ENCODE data around the gene HDHD3. TPM values are rescaled to one million over a fixed set of nuclear protein-coding genes. Genes with fewer than 3 reads are reported as not detected.

HDHD3 gene
- total RNA-seq, result 10 to 100 TPM; 17.0 to 31.3 (median 25.1) TPM

GRCh38 chr9:113376634-113377567 is at the start of gene HDHD3:
Gene HDHD3 (minus strand): TSS chr9:113376986. CDS start chr9:113374354, 2,632 bp downstream.
- 0 to 2% methylated on average over 5 to 25 of the region's 74 CpGs for WGBS, 2 donors (ENCODE audit: low coverage in 1 of 2)

GRCh38 chr9:113425072-113425471 is 48.3 kb upstream of the HDHD3 start:
- H3K27ac ChIP-seq, result no peak overlapping the region
- H3K27me3 ChIP-seq, result no peaks in the 10 kb centered on the region
- no peak for ATAC-seq
- WGBS, 2 donors (ENCODE audit: low coverage in 1 of 2), result 22 to 31% methylated on average over 2 of the region's 2 CpGs
- no peaks in the 10 kb centered on the region for H3K9me3 ChIP-seq
- TF ChIP-seq CTCF (IDR thresholded peaks at IDR 0.05), result no peak
- no peaks in the 10 kb centered on the region for H3K4me1 ChIP-seq
- H3K4me3 ChIP-seq, result no peak overlapping the region
- no peaks in the 10 kb centered on the region for H3K36me3 ChIP-seq

More at GRCh38 chr9:113376634-113377567, at the start of gene HDHD3:
- TF ChIP-seq POLR2AphosphoS5 (IDR thresholded peaks at IDR 0.05) (peak; percentile 69), POLR2A (IDR thresholded peaks at IDR 0.05) (peak; percentile 56 to 61), CTCF (IDR thresholded peaks at IDR 0.05) (peak in 1 of 4 experiments; percentile 13), EP300 (IDR thresholded peaks at IDR 0.05) (no peak)
- Histone ChIP-seq H3K36me3 (peaks cover 0 to 31% of the 10 kb centered on the region in 2 donors), H3K27ac (peak within 1 kb of the TSS; percentile 50 to 88 (median 84)), H3K27me3 (no peaks in the 10 kb centered on the region), H3K4me1 (peaks cover 0 to 22% (median 4%) of the 10 kb centered on the region in 3 donors), H3K4me3 (peak within 1 kb of the TSS; percentile 71 to 81), H3K9me3 (no peaks in the 10 kb centered on the region)
- peak; percentile 96 for ATAC-seq

- no peaks in the 10 kb centered on the region for H3K9me3 ChIP-seq
- H3K4me3 ChIP-seq, result no peak overlapping the region
- no peak overlapping the region for H3K27ac ChIP-seq
- no peak for ATAC-seq
- WGBS, 2 donors (ENCODE audit: low coverage in 1 of 2), result 50 to 87% methylated on average over 3 of the region's 3 CpGs
- H3K4me1 ChIP-seq, result no peaks in the 10 kb centered on the region
- H3K27me3 ChIP-seq, result no peaks in the 10 kb centered on the region
- TF ChIP-seq CTCF (IDR thresholded peaks at IDR 0.05), result no peak
- TF ChIP-seq POLR2AphosphoS5 (IDR thresholded peaks at IDR 0.05), result no peak
- TF ChIP-seq EP300 (IDR thresholded peaks at IDR 0.05), result no peak
- TF ChIP-seq POLR2A (IDR thresholded peaks at IDR 0.05), result no peak
- H3K36me3 ChIP-seq, result no peaks in the 10 kb centered on the region
Measured at GRCh38 chr9:113421726-113422125, 44.9 kb upstream of the HDHD3 start.

GRCh38 chr9:113417370-113417769 is 40.6 kb upstream of the HDHD3 start:
- 74 to 94% methylated on average over 2 to 3 of the region's 4 CpGs for WGBS, 2 donors (ENCODE audit: low coverage in 1 of 2)
- Histone ChIP-seq H3K4me3 (no peak overlapping the region), H3K27ac (no peak overlapping the region), H3K4me1 (no peaks in the 10 kb centered on the region), H3K36me3 (no peaks in the 10 kb centered on the region), H3K27me3 (no peaks in the 10 kb centered on the region), H3K9me3 (no peaks in the 10 kb centered on the region)
- TF ChIP-seq POLR2A (IDR thresholded peaks at IDR 0.05) (no peak), CTCF (IDR thresholded peaks at IDR 0.05) (no peak), POLR2AphosphoS5 (IDR thresholded peaks at IDR 0.05) (no peak), EP300 (IDR thresholded peaks at IDR 0.05) (no peak)
- no peak for ATAC-seq
